Inferior parietal cortex (tissue), 1 donor: ENCODE results near the gene KRTAP9-6.
"Not testable (repeated sequence)": the region's sequence is repeated elsewhere in the genome, so short reads cannot be mapped to it uniquely, and the experiment has no call there.

Experiments used
- DNase-seq: peaks from one replicate; pipeline ENCODE4 v3.0.0-alpha.2; 2016; ENCODE audit errors: extremely low spot score

KRTAP9-6 gene

GRCh38 chr17:41265078-41265477 is at the start of gene KRTAP9-6:
Gene KRTAP9-6 (plus strand): TSS chr17:41265378. CDS start chr17:41265378, 0 bp downstream.
- no peak for DNase-seq

- no peak for DNase-seq
Measured at GRCh38 chr17:41215681-41216080, 49.5 kb upstream of the KRTAP9-6 start.

GRCh38 chr17:41223821-41224220 is 41.4 kb upstream of the KRTAP9-6 start:
- no peak for DNase-seq

GRCh38 chr17:41226051-41226450 is 39.1 kb upstream of the KRTAP9-6 start:
- no peak for DNase-seq

GRCh38 chr17:41226598-41227095 is 38.5 kb upstream of the KRTAP9-6 start, which contains the start of gene KRTAP9-2:
Gene KRTAP9-2 (plus strand): TSS chr17:41226648. CDS start chr17:41226655, 7 bp downstream.
- DNase-seq, result not testable (repeated sequence)

- DNase-seq, result no peak
Measured at GRCh38 chr17:41230094-41230493, 35.1 kb upstream of the KRTAP9-6 start.

- DNase-seq, result no peak
Measured at GRCh38 chr17:41231731-41232130, 33.4 kb upstream of the KRTAP9-6 start.

GRCh38 chr17:41232399-41233105 is 32.6 kb upstream of the KRTAP9-6 start, which contains the start of gene KRTAP9-3:
Gene KRTAP9-3 (plus strand): TSS chr17:41232449. CDS start chr17:41232502, 53 bp downstream.
- not testable (repeated sequence) for DNase-seq

GRCh38 chr17:41237116-41237515 is 28.1 kb upstream of the KRTAP9-6 start:
- DNase-seq, result not testable (repeated sequence)

GRCh38 chr17:41237949-41238437 is 27.2 kb upstream of the KRTAP9-6 start, which contains the start of gene KRTAP9-8:
Gene KRTAP9-8 (plus strand): TSS chr17:41237999. CDS start chr17:41238052, 53 bp downstream.
- DNase-seq, result not testable (repeated sequence)

- not testable (repeated sequence) for DNase-seq
Measured at GRCh38 chr17:41246995-41247787, 18.0 kb upstream of the KRTAP9-6 start.

GRCh38 chr17:41249637-41250240 is 15.4 kb upstream of the KRTAP9-6 start, which contains the start of gene KRTAP9-4:
Gene KRTAP9-4 (plus strand): TSS chr17:41249687. CDS start chr17:41249721, 34 bp downstream.
- not testable (repeated sequence) for DNase-seq

GRCh38 chr17:41251261-41251660 is 13.9 kb upstream of the KRTAP9-6 start:
- DNase-seq, result no peak

- DNase-seq, result no peak
Measured at GRCh38 chr17:41254861-41255260, 10.3 kb upstream of the KRTAP9-6 start.

- not testable (repeated sequence) for DNase-seq
Measured at GRCh38 chr17:41255381-41256290, 9.5 kb upstream of the KRTAP9-6 start, which contains the start of gene KRTAP9-9. Gene KRTAP9-9 (plus strand): TSS chr17:41255384.

GRCh38 chr17:41256291-41256685 is 8.9 kb upstream of the KRTAP9-6 start:
- DNase-seq, result no peak

- no peak for DNase-seq
Measured at GRCh38 chr17:41258406-41258805, 6.8 kb upstream of the KRTAP9-6 start.

- no peak for DNase-seq
Measured at GRCh38 chr17:41263212-41263611, 2.0 kb upstream of the KRTAP9-6 start.

GRCh38 chr17:41264599-41264998 is 579 bp upstream of the KRTAP9-6 start:
- no peak for DNase-seq

GRCh38 chr17:41267711-41268110 is 2.5 kb downstream of the KRTAP9-6 start:
- no peak for DNase-seq
